HG03108 (cell line): ENCODE data around the gene USP10.
A peak's percentile ranks its signal among the peaks of the same experiment; 100 is the strongest.

Source experiments
- ATAC-seq: cut with Tn5 transposase; IDR thresholded peaks from one replicate; pipeline ENCODE4 v1.9.1; 2021; ENCODE audit warnings: moderate library complexity; ENCODE audit not compliant: unreplicated experiment

Gene USP10

GRCh38 chr16:84749072-84749471 is 49.3 kb downstream of the USP10 start:
- ATAC-seq, result no peak

GRCh38 chr16:84749815-84750214 is 50.0 kb downstream of the USP10 start:
- no peak for ATAC-seq

GRCh38 chr16:84750575-84750974 is 50.8 kb downstream of the USP10 start:
- ATAC-seq, result no peak

GRCh38 chr16:84751241-84751640 is 51.4 kb downstream of the USP10 start:
- ATAC-seq, result no peak

GRCh38 chr16:84751947-84752346 is 52.1 kb downstream of the USP10 start:
- ATAC-seq, result no peak

GRCh38 chr16:84752600-84752999 is 52.8 kb downstream of the USP10 start:
- ATAC-seq, result no peak

- ATAC-seq, result no peak
These were observed 53.9 kb downstream of the USP10 start for GRCh38 chr16:84753412-84754326.

GRCh38 chr16:84754353-84754856 is 54.6 kb downstream of the USP10 start:
- peak; percentile 50 for ATAC-seq

GRCh38 chr16:84754956-84755672 is 55.3 kb downstream of the USP10 start:
- ATAC-seq, result no peak

GRCh38 chr16:84756830-84757229 is 57.0 kb downstream of the USP10 start:
- ATAC-seq, result no peak

GRCh38 chr16:84758627-84759026 is 58.8 kb downstream of the USP10 start:
- no peak for ATAC-seq

GRCh38 chr16:84759061-84759460 is 59.3 kb downstream of the USP10 start:
- ATAC-seq, result no peak

- no peak for ATAC-seq
These were observed 60.1 kb downstream of the USP10 start for GRCh38 chr16:84759906-84760305.

GRCh38 chr16:84761448-84762368 is 61.9 kb downstream of the USP10 start:
- ATAC-seq, result no peak

- no peak for ATAC-seq
These were observed 63.4 kb downstream of the USP10 start for GRCh38 chr16:84763164-84763563.

- ATAC-seq, result no peak
These were observed 63.8 kb downstream of the USP10 start for GRCh38 chr16:84763629-84764028.

- ATAC-seq, result no peak
These were observed 65.2 kb downstream of the USP10 start for GRCh38 chr16:84764970-84765369.

GRCh38 chr16:84765616-84766580 is 66.1 kb downstream of the USP10 start:
- ATAC-seq, result no peak

- ATAC-seq, result no peak
These were observed 67.4 kb downstream of the USP10 start for GRCh38 chr16:84766978-84767773.
